ENCODE results near the gene SLC6A1. TPM values are rescaled to one million over a fixed set of nuclear protein-coding genes. Genes with fewer than 3 reads are reported as not detected.
"Not testable (repeated sequence)": the region's sequence is repeated elsewhere in the genome, so short reads cannot be mapped to it uniquely, and the experiment has no call there.

Gene SLC6A1
- total RNA-seq, 2 experiments from 2014 or later, result not detected

DNA sequence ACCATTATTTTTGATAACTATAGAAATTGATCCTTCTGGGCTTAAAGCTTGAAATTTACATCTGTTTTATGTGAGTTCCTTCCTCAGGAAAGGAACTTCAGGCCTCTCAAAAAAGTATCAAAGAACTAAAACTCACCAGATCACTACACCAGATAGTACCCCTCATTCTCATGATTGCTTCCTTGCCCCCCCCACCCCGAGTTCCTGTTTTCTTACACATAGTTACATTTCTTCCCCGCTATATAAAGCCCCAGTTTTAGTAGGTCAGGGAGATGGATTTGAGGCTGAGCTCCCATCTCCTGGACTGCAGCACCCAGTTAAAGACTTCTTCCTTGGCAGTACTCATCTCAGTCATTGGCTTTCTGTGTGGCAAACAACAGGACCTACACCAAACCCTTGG is 81.5 kb downstream of the SLC6A1 start:
- no peak for ATAC-seq (ENCODE audit: poor library complexity)
- Histone ChIP-seq H3K4me3 (ENCODE audit: low read length) (no peak overlapping the region), H3K9me3 (ENCODE audit: control insufficient read depth in 1 of 2, insufficient read depth in 1 of 2, low read length in 2 of 2) (peaks cover 0 to 9% of the 10 kb centered on the region in 2 experiments), H3K27ac (ENCODE audit: low read depth in 1 of 2, low read length in 2 of 2) (no peak overlapping the region), H3K4me1 (ENCODE audit: insufficient read depth, low read length) (no peaks in the 10 kb centered on the region), H3K27me3 (ENCODE audit: control insufficient read depth in 1 of 2, insufficient read depth in 2 of 2, low read length in 2 of 2) (peaks cover 0 to 2% of the 10 kb centered on the region in 2 experiments), H3K36me3 (ENCODE audit: insufficient read depth, low read length) (no peaks in the 10 kb centered on the region)
- peaks cover 4% of the 10 kb centered on the region for H3K9me3 Mint-ChIP-seq
- TF ChIP-seq CTCF (IDR thresholded peaks at IDR 0.05), result no peak
- ChIA-PET CTCF (no interaction called here), POLR2A (no interaction called here)
- no peak overlapping the region for H3K4me3 Mint-ChIP-seq
- no peak overlapping the region for H3K27ac Mint-ChIP-seq
- H3K4me1 Mint-ChIP-seq (ENCODE audit: low read depth), result no peaks in the 10 kb centered on the region
- intact Hi-C loops (cut with DNase I, micrococcal nuclease), result no loop called here
- H3K36me3 Mint-ChIP-seq (ENCODE audit: low read depth), result no peaks in the 10 kb centered on the region
- peaks cover 26% of the 10 kb centered on the region for H3K27me3 Mint-ChIP-seq
- DNase-seq, result no peak

- no peak for TF ChIP-seq CTCF (IDR thresholded peaks at IDR 0.05)
- H3K36me3 ChIP-seq (ENCODE audit: insufficient read depth, low read length), result no peaks in the 10 kb centered on the region
- H3K4me3 Mint-ChIP-seq, result no peak overlapping the region
- peaks cover 0 to 2% of the 10 kb centered on the region in 2 experiments for H3K27me3 ChIP-seq (ENCODE audit: control insufficient read depth in 1 of 2, insufficient read depth in 2 of 2, low read length in 2 of 2)
- H3K27ac Mint-ChIP-seq, result no peak overlapping the region
- peaks cover 0 to 9% of the 10 kb centered on the region in 2 experiments for H3K9me3 ChIP-seq (ENCODE audit: control insufficient read depth in 1 of 2, insufficient read depth in 1 of 2, low read length in 2 of 2)
- no peaks in the 10 kb centered on the region for H3K36me3 Mint-ChIP-seq (ENCODE audit: low read depth)
- ChIA-PET CTCF (no interaction called here), POLR2A (no interaction called here)
- no peak overlapping the region for H3K4me3 ChIP-seq (ENCODE audit: low read length)
- intact Hi-C loops (cut with DNase I, micrococcal nuclease), result no loop called here
- no peaks in the 10 kb centered on the region for H3K4me1 Mint-ChIP-seq (ENCODE audit: low read depth)
- peaks cover 4% of the 10 kb centered on the region for H3K9me3 Mint-ChIP-seq
- DNase-seq, result no peak
- H3K27ac ChIP-seq (ENCODE audit: low read depth in 1 of 2, low read length in 2 of 2), result no peak overlapping the region
- peaks cover 26% of the 10 kb centered on the region for H3K27me3 Mint-ChIP-seq
- H3K4me1 ChIP-seq (ENCODE audit: insufficient read depth, low read length), result no peaks in the 10 kb centered on the region
- ATAC-seq (ENCODE audit: poor library complexity), result no peak
These were observed 81.9 kb downstream of the SLC6A1 start for GRCh38 chr3:11074451-11074850.

DNA sequence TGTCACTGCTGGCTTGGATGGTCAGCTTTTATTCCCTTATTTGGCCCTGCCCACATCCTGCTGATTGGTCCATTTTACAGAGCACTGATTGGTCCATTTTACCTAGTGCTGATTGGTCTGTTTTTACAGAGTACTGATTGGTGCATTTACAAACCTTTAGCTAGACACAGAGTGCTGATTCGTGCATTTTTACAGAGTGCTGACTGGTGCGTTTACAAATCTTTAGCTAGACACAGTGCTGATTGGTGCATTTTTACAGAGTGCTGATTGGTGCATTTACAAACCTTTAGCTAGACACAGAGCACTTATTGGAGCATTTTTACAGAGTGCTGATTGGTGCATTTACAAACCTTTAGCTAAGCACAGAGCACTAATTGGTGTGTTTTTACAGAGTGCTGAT is 82.6 kb downstream of the SLC6A1 start:
- intact Hi-C loops (cut with DNase I, micrococcal nuclease); ATAC-seq (ENCODE audit: poor library complexity); H3K4me3 Mint-ChIP-seq; H3K36me3 ChIP-seq (ENCODE audit: insufficient read depth, low read length); H3K27ac Mint-ChIP-seq; H3K27ac ChIP-seq (ENCODE audit: low read depth in 1 of 2, low read length in 2 of 2); H3K9me3 Mint-ChIP-seq; H3K9me3 ChIP-seq (ENCODE audit: control insufficient read depth in 1 of 2, insufficient read depth in 1 of 2, low read length in 2 of 2); DNase-seq; POLR2A ChIA-PET; H3K4me1 Mint-ChIP-seq (ENCODE audit: low read depth); H3K4me3 ChIP-seq (ENCODE audit: low read length); CTCF ChIA-PET; H3K27me3 ChIP-seq (ENCODE audit: control insufficient read depth in 1 of 2, insufficient read depth in 2 of 2, low read length in 2 of 2); H3K36me3 Mint-ChIP-seq (ENCODE audit: low read depth); H3K4me1 ChIP-seq (ENCODE audit: insufficient read depth, low read length): not testable (repeated sequence)
- H3K27me3 Mint-ChIP-seq, result peaks cover 26% of the 10 kb centered on the region

- TF ChIP-seq CTCF (IDR thresholded peaks at IDR 0.05), result no peak
- intact Hi-C loops (cut with DNase I, micrococcal nuclease), result no loop called here
- Histone ChIP-seq H3K9me3 (ENCODE audit: control insufficient read depth in 1 of 2, insufficient read depth in 1 of 2, low read length in 2 of 2) (peaks cover 0 to 3% of the 10 kb centered on the region in 2 experiments), H3K27ac (ENCODE audit: low read depth in 1 of 2, low read length in 2 of 2) (no peak overlapping the region), H3K4me3 (ENCODE audit: low read length) (no peak overlapping the region), H3K4me1 (ENCODE audit: insufficient read depth, low read length) (no peaks in the 10 kb centered on the region), H3K36me3 (ENCODE audit: insufficient read depth, low read length) (no peaks in the 10 kb centered on the region), H3K27me3 (ENCODE audit: control insufficient read depth in 1 of 2, insufficient read depth in 2 of 2, low read length in 2 of 2) (peaks cover 0 to 2% of the 10 kb centered on the region in 2 experiments)
- no peak overlapping the region for H3K27ac Mint-ChIP-seq
- H3K4me3 Mint-ChIP-seq, result no peak overlapping the region
- peaks cover 26% of the 10 kb centered on the region for H3K27me3 Mint-ChIP-seq
- DNase-seq (no peak), ATAC-seq (ENCODE audit: poor library complexity) (no peak)
- CTCF ChIA-PET, result no interaction called here
- no peaks in the 10 kb centered on the region for H3K36me3 Mint-ChIP-seq (ENCODE audit: low read depth)
- peaks cover 4% of the 10 kb centered on the region for H3K9me3 Mint-ChIP-seq
- POLR2A ChIA-PET, result no interaction called here
- H3K4me1 Mint-ChIP-seq (ENCODE audit: low read depth), result no peaks in the 10 kb centered on the region
These were observed 84.2 kb downstream of the SLC6A1 start for GRCh38 chr3:11076711-11077110.

All from CD4-positive, alpha-beta T cell (primary cell).